Esophagus muscularis mucosa (tissue), 4 donors: Measurements from ENCODE around the gene PLXNC1. TPM values are rescaled to one million over a fixed set of nuclear protein-coding genes. Genes with fewer than 3 reads are reported as not detected.

Experiments used
- DNase-seq: peaks from one replicate; pipeline ENCODE4 v3.0.0-alpha.2; 2017; ENCODE audit errors: extremely low spot score
- H3K27ac ChIP-seq, 4 donors: fragments of 200-600 bp; sonication (generic); replicated peaks in 1 of 4; 1 replicate in 3 of 4; 2 replicates in 1 of 4; pipeline ENCODE4 v1.5.1; 2016 to 2019; ENCODE audit warnings: mild to moderate bottlenecking in 1 of 4
- H3K27me3 ChIP-seq, 4 donors: fragments of 200-600 bp; sonication (generic); one replicate each; pipeline versions ENCODE4 v1.5.1 to v1.6.0; 2016 to 2019
- H3K36me3 ChIP-seq, 4 donors: fragments of 200-600 bp; sonication (generic); one replicate each; pipeline ENCODE4 v1.5.1; 2016 to 2019
- H3K4me1 ChIP-seq, 4 donors: fragments of 200-600 bp; sonication (generic); one replicate each; pipeline ENCODE4 v1.5.1; 2016 to 2019
- H3K4me3 ChIP-seq, 4 donors: fragments of 200-600 bp; sonication (generic); 1 replicate in 2 of 4; 2 replicates in 2 of 4; pipeline ENCODE4 v1.5.1; 2016 to 2019; ENCODE audit warnings: mild to moderate bottlenecking in 4 of 4, moderate library complexity in 1 of 4
- H3K9me3 ChIP-seq, 4 donors: fragments of 200-600 bp; sonication (generic); 1 replicate in 3 of 4; 2 replicates in 1 of 4; pipeline ENCODE4 v1.5.1; 2016 to 2019
- CTCF ChIP-seq, 3 experiments: fragments of 200-600 bp in 2 of 3; fragments of 450-650 bp in 1 of 3; sonication (generic) in 2 of 3; IDR thresholded peaks; one replicate each; pipeline ENCODE4 v1.5.1; 2017 to 2019; ENCODE audit warnings: antibody characterized with exemption in 3 of 3, mild to moderate bottlenecking in 2 of 3, moderate library complexity in 1 of 3
- EP300 ChIP-seq: sonication (generic); formaldehyde crosslinking; IDR thresholded peaks from one replicate; pipeline ENCODE4 v1.6.1; 2017; ENCODE audit warnings: antibody characterized with exemption
- POLR2A ChIP-seq: fragments of 450-650 bp; IDR thresholded peaks from one replicate; pipeline ENCODE4 v1.6.1; 2017; ENCODE audit warnings: antibody characterized with exemption, moderate library complexity, mild to moderate bottlenecking, low read depth
- POLR2AphosphoS5 ChIP-seq, 2 donors: sonication (generic); formaldehyde crosslinking; IDR thresholded peaks; one replicate each; pipeline ENCODE4 v1.6.1; 2017; ENCODE audit warnings: antibody characterized with exemption in 2 of 2
- WGBS: methylation state at CpG from one replicate; pipeline ENCODE4 v1.1.5; 2018; 5-methylcytosine and 5-hydroxymethylcytosine counted together
- intact Hi-C: fragments of 100-400 bp; cut with DNase I; formaldehyde crosslinking; loops from one replicate; pipeline ENCODE4 v1.15.1; 2023
- total RNA-seq, 4 donors: library from RNA; depleted of rRNA; stranded (reverse); fragments of >200 nt; gene quantifications; one replicate each; pipeline versions ENCODE4 v1.1.0 to v1.2.1, GENCODE V29; 2016

Gene PLXNC1
- total RNA-seq, 4 donors from 2014 or later, result 4.0 to 12.3 (median 7.4) TPM

GRCh38 chr12:94263011-94263811 lies 114.8 kb downstream of the PLXNC1 start:
- DNase-seq, result no peak
- WGBS, result 81% methylated on average over 10 of the region's 14 CpGs
- Histone ChIP-seq H3K4me1 (peaks cover 23 to 63% (median 60%) of the 10 kb centered on the region in 4 donors), H3K4me3 (peak overlapping the region; percentile 57 to 71 (median 58)), H3K36me3 (no peaks in the 10 kb centered on the region), H3K27me3 (no peaks in the 10 kb centered on the region), H3K9me3 (no peaks in the 10 kb centered on the region), H3K27ac (peak overlapping the region; percentile 80 to 87 (median 84))
- TF ChIP-seq EP300, result no peak
- no peak for TF ChIP-seq CTCF (IDR thresholded peaks at IDR 0.05)
- TF ChIP-seq POLR2A, result no peak
- intact Hi-C loops, result no loop called here

GRCh38 chr12:94263905-94264561 lies 115.7 kb downstream of the PLXNC1 start:
- peak overlapping the region; percentile 80 to 87 (median 84) for H3K27ac ChIP-seq
- H3K4me1 ChIP-seq, result peaks cover 23 to 64% (median 61%) of the 10 kb centered on the region in 4 donors
- TF ChIP-seq POLR2AphosphoS5 (IDR thresholded peaks at IDR 0.05) (no peak), POLR2A (no peak)
- no peaks in the 10 kb centered on the region for H3K36me3 ChIP-seq
- intact Hi-C loops, result no loop called here
- 69% methylated on average over 19 of the region's 20 CpGs for WGBS
- no peak overlapping the region for H3K4me3 ChIP-seq
- no peak for DNase-seq
- H3K27me3 ChIP-seq, result no peaks in the 10 kb centered on the region
- no peaks in the 10 kb centered on the region for H3K9me3 ChIP-seq

GRCh38 chr12:94264736-94265485 lies 116.5 kb downstream of the PLXNC1 start:
- H3K27me3 ChIP-seq, result no peaks in the 10 kb centered on the region
- peaks cover 23 to 64% (median 61%) of the 10 kb centered on the region in 4 donors for H3K4me1 ChIP-seq
- no peak for TF ChIP-seq POLR2AphosphoS5 (IDR thresholded peaks at IDR 0.05)
- no peaks in the 10 kb centered on the region for H3K36me3 ChIP-seq
- WGBS, result 85% methylated on average over 19 of the region's 19 CpGs
- H3K9me3 ChIP-seq, result no peaks in the 10 kb centered on the region
- no peak overlapping the region for H3K4me3 ChIP-seq
- peak overlapping the region in 2 of 4 donors; percentile 39 to 83 for H3K27ac ChIP-seq
- intact Hi-C loops, result no loop called here
- DNase-seq, result no peak

GRCh38 chr12:94265539-94265938 lies 117.2 kb downstream of the PLXNC1 start:
- Histone ChIP-seq H3K4me1 (peaks cover 23 to 61% (median 59%) of the 10 kb centered on the region in 4 donors), H3K36me3 (no peaks in the 10 kb centered on the region), H3K27ac (peak overlapping the region; percentile 46 to 83 (median 59)), H3K27me3 (no peaks in the 10 kb centered on the region), H3K9me3 (no peaks in the 10 kb centered on the region), H3K4me3 (no peak overlapping the region)
- intact Hi-C loops, result no loop called here
- TF ChIP-seq POLR2A, result no peak
- no peak for TF ChIP-seq EP300
- no peak for TF ChIP-seq POLR2AphosphoS5 (IDR thresholded peaks at IDR 0.05)
- no peak for TF ChIP-seq CTCF (IDR thresholded peaks at IDR 0.05)
- no peak for DNase-seq
- 74% methylated on average over 7 of the region's 7 CpGs for WGBS

- no peaks in the 10 kb centered on the region for H3K36me3 ChIP-seq
- DNase-seq, result no peak
- H3K9me3 ChIP-seq, result no peaks in the 10 kb centered on the region
- peak overlapping the region; percentile 46 to 83 (median 59) for H3K27ac ChIP-seq
- TF ChIP-seq CTCF (IDR thresholded peaks at IDR 0.05) (no peak), POLR2AphosphoS5 (IDR thresholded peaks at IDR 0.05) (no peak), EP300 (no peak), POLR2A (no peak)
- no peak overlapping the region for H3K4me3 ChIP-seq
- intact Hi-C loops, result no loop called here
- H3K4me1 ChIP-seq, result peaks cover 18 to 55% (median 53%) of the 10 kb centered on the region in 4 donors
- H3K27me3 ChIP-seq, result no peaks in the 10 kb centered on the region
- 95% methylated on average over 13 of the region's 14 CpGs for WGBS
Observed at GRCh38 chr12:94265966-94266745, 117.8 kb downstream of the PLXNC1 start.
